AG10803 (cell line): ENCODE results near the gene LCN12.

ENCODE experiments used
- DNase-seq: peaks from one replicate; pipeline ENCODE4 v3.0.0; 2010; ENCODE audit warnings: low read depth
- H3K4me3 ChIP-seq: 2 replicates; pipeline ENCODE4 v1.5.1; 2011; ENCODE audit warnings: mild to moderate bottlenecking, low read length, control low read depth
- TF ChIP-seq, protein P1 (sequence below): conservative IDR thresholded peaks from 2 replicates; pipeline ENCODE4 v1.5.1; 2011; ENCODE audit warnings: mild to moderate bottlenecking, low read length, control low read depth, inconsistent platforms

The LCN12 gene

DNA sequence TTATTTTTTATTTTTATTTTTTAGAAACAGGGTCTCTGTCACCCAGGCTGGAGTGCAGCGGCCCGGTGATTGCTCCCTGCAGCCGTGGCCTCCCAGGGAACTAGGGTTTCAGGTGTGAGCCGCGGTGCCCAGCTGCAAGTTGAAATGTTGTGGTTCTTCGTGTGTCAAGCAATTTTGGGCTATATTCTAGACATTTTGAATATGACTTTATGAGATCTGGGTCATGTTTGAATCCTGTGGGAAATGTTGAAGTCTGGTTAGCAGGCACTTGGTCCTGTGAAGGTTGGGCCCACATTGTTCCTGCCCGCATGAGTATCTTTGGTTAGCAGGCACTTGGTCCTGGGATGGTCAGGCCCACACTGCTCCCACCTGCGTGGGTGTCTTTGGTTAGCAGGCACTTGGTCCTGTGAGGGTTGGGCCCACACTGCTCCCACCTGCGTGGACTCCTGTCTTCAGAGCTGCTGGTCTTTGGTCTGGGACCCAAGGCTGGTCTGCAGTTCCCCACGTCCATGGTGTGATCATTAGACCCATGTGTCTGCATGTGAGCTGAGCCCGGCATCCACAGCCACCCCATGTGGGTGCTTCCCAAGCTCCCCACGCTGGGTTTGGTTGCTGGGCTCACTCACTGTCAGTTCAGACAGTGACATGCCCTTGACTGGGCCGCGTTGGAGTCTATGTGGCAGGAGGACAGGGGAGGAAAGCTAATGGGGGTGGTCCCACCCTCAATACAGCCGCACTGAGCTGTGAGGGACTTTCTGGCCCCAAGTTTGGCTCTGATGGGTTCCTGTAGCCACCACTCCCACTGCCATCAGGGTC, 14.7 kb upstream of the LCN12 start:
- TF ChIP-seq, protein P1, sequence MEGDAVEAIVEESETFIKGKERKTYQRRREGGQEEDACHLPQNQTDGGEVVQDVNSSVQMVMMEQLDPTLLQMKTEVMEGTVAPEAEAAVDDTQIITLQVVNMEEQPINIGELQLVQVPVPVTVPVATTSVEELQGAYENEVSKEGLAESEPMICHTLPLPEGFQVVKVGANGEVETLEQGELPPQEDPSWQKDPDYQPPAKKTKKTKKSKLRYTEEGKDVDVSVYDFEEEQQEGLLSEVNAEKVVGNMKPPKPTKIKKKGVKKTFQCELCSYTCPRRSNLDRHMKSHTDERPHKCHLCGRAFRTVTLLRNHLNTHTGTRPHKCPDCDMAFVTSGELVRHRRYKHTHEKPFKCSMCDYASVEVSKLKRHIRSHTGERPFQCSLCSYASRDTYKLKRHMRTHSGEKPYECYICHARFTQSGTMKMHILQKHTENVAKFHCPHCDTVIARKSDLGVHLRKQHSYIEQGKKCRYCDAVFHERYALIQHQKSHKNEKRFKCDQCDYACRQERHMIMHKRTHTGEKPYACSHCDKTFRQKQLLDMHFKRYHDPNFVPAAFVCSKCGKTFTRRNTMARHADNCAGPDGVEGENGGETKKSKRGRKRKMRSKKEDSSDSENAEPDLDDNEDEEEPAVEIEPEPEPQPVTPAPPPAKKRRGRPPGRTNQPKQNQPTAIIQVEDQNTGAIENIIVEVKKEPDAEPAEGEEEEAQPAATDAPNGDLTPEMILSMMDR = no peak
- no peak for DNase-seq
- no peak overlapping the region for H3K4me3 ChIP-seq

DNA sequence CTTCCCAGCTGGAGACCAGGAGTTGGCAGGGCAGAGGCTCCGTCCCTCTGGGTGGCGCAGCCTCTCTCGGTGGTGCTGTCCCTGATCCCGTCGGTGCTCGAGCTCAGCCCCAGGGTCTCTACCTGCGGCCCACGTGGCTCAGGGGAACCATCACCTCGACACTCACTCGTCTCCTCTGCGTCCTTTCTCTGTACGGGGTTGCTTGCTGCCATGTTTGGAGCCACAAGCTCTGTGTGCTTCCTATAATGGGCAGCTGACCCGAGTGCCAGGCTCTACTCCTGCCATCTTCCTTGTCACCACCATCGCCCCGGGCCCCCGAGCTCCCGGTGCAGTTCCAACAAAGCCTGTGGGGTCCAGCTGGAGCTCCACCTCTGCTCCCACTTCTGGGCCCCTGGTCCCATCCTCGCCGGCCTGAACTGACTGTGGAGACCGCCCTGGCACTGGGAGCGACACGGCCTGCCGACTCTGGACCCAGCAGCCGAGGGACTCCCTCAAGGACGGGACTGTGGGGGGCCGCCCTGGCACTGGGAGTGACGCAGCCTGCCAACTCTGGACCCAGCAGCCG, 12.6 kb upstream of the LCN12 start:
- TF ChIP-seq, protein P1 = no peak
- DNase-seq = no peak
- no peak overlapping the region for H3K4me3 ChIP-seq

DNA sequence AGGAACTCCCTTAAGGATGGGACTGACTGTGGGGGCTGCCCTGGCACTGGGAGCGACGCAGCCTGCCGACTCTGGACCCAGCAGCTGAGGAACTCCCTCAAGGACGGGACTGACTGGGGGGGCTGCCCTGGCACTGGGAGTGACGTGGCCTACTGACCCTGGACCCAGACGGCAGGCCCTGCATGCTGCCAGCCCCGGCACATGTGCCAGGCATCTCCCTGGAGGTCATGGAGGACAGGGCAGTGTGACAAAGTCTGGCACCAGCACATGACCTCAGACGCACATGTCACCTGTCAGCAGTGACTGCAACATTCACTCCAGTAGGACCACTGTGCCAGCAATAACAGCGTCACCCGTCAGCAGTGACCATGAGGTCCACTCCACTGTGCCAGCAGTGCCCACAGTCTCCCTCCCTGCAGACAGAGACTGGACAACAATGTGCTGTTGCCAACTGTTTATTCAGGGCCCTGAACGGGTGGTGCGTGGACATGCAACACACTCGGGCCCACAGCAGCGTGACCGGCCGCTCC, 12.0 kb upstream of the LCN12 start:
- TF ChIP-seq, protein P1 = no peak
- no peak for DNase-seq
- H3K4me3 ChIP-seq = no peak overlapping the region

DNA sequence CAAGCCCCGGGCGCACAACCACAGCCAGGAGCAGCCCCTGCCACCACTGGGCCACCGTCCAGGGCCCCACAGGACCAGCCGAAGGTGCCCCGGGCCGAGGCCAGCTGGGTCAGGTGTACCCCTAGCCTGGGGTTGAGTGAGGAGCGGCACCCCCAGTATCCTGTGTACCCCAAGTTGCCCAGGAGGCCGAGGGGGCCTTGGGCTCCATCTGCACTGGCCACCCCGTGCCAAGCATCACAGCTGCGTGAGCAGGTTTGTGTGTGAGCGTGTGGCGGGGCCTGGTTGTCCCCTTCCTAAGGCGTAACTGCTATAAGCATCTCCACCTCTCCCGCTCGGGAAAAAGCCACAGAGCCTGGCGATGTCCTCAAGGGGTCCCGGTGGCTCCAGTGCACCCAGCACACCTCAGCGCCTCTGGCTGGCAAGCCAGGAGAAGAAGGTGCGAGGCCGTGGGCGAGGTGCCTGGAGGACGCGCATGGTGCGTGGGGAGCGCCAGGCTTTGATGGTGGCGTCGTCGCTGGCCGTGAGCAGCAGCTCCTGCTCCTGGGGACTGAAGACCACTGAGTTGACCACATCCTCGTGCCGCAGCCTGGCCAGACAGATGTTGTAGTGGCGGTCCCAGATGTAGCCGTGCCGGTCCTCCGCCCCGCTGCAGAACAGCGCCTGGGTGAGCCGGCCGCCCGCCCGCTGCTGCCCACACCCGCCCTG, 11.4 kb upstream of the LCN12 start:
- TF ChIP-seq, protein P1 = no peak
- H3K4me3 ChIP-seq = no peak overlapping the region
- no peak for DNase-seq

DNA sequence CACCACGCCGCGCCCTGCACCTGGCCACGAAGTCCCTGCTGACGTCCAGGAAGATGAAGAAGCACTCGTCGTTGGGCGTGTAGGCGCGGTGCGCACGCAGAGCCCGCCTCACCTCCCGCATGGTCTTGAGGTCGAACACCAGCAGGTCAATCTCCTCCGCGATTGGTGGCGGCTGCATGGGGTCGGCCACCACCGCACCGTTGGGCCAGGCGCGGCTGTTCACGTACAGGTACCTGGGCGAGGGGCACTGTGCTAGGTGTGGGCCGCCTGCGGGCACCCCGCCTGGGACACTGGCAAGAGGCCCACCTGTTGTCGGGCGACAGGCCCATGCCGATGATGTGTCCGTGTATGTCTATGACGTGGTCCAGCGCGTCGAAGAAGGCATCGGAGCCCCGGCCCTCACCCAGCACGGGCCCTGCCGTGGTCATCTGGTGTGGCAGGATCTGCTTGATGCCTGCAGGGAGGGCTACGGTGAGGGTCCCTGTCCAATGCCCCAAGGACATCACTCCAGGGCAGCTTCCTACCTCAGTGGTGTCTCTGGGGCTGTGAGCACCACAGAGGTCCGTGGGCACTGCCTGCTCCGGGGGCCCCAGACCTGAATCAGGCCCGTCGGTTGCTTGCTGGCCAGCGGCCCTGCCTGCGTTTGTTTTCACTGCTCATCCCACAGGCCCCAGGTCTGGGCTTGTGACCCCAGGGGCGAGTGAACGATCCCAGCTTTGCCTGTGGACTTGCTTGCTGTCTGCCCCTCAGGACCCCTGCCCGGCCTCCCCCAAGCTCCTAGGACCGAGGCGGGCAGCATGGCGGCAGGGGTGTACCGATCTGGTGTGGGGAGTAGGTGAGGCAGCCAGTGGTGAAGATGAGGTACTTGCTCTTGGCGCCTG, 10.6 kb upstream of the LCN12 start:
- DNase-seq = no peak
- TF ChIP-seq, protein P1 = no peak
- no peak overlapping the region for H3K4me3 ChIP-seq

DNA sequence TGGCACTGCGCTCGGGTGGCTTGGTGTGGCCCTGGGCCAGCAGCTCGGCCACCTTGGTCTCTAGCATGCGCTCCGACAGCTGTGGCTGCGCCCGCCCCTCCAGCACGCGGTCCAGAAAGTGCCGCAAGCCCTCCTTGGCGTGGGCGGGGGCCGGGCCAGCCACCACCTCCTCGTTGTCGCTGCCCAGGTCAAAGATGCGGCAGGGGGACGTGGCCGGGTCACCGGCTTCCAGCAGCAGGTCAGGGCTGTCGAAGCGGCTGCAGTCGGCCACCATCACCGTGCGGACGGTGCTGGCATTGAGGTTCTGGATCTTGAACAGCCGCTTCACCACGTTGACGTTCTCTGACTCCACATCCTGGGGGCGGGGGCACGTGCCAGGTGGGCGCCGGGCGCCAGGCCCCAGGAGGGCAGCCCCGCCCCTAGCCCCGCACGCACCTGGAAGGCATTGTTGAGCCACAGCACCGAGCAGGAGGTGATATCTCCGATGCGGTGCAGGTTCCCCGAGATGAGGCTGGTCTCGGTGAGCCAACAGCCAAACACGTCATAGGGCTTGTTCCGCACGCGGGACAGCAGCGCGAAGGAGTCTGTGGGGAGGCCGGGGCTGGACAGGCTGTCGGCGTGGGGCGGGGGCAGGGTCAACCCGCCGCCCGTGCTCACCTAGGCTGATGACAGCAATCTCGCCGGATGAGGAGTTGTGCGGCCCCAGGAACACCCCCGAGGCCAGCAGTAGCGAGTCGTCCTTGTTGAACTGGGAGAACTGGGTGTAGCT, 9.8 kb upstream of the LCN12 start:
- no peak for DNase-seq
- TF ChIP-seq, protein P1 = no peak
- no peak overlapping the region; the same call in 1 of the 2 replicates for H3K4me3 ChIP-seq
